Fibroblast of villous mesenchyme (primary cell): ENCODE data around the gene KMT5C. TPM values are rescaled to one million over a fixed set of nuclear protein-coding genes. Genes with fewer than 3 reads are reported as not detected.

ENCODE experiments used
- DNase-seq: peaks from one replicate; pipeline ENCODE4 v3.0.0-alpha.2; 2010; ENCODE audit warnings: low read depth
- H3K4me3 ChIP-seq: 2 replicates; pipeline ENCODE4 v1.5.1; 2011; ENCODE audit warnings: low read depth, mild to moderate bottlenecking, low read length
- CTCF ChIP-seq: IDR thresholded peaks from 2 replicates; pipeline ENCODE4 v1.5.1; 2012; ENCODE audit warnings: low read depth, mild to moderate bottlenecking, low read length; ENCODE audit not compliant: insufficient read depth
- total RNA-seq: library from RNA; depleted of rRNA; stranded (reverse); fragments of >200 nt; gene quantifications from 2 replicates; pipeline ENCODE4 v1.2.3, GENCODE V29; 2012

KMT5C gene
- total RNA-seq, 1 donor = 6.9 TPM

DNA sequence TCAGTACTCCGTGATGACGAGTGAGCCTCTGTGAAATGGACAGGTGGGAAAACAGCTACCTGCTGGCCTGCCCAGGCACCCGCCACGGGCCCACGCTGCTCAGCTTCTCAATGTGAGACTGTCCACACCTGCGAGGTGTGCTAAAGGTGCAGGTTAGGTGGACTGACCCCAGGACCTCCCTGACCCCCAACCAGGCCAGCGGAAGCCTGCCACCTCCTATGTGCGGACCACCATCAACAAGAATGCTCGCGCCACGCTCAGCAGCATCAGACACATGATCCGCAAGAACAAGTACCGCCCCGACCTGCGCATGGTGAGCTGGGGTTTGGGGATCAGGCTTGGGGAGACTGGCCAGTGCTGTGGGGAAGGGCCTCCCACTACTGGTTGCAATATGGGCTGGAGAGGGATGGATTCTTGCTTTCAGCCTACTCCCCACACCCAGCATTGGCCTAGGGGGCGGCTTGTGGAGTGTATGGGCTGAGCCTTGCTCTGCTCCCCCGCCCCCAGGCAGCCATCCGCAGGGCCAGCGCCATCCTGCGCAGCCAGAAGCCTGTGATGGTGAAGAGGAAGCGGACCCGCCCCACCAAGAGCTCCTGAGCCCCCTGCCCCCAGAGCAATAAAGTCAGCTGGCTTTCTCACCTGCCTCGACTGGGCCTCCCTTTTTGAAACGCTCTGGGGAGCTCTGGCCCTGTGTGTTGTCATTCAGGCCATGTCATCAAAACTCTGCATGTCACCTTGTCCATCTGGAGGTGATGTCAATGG lies 48.2 kb downstream of the KMT5C start:
- no peak for TF ChIP-seq CTCF
- peak overlapping the region; percentile 98 for H3K4me3 ChIP-seq
- no peak for DNase-seq

- no peak for DNase-seq
- TF ChIP-seq CTCF = no peak
These were observed 50.0 kb downstream of the KMT5C start for GRCh38 chr19:55389386-55390317.

DNA sequence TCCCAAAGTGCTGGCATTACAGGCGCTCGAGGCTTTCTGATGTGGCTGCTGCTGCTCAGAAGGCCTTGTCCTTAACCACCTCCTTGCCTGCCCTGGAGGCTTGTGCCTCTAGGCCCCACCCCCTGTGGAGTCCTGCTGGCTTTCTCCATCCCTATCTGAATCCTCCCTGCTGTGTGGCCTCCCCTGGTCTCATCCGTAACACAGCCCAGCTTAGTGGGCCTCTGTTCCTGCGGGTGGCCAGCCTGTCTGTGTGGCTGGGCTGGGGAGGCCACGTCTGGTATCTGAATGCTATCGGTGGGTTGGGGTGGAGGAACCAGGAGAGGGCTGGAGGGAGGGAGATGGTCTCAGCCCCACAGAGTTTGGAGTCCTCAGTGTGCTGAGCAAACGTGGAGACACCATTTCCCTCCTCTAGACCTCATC lies 50.8 kb downstream of the KMT5C start:
- DNase-seq = no peak
- no peak for TF ChIP-seq CTCF
- H3K4me3 ChIP-seq = no peak overlapping the region

More at GRCh38 chr19:55389386-55390317, 50.0 kb downstream of the KMT5C start:
- no peak overlapping the region for H3K4me3 ChIP-seq

GRCh38 chr19:55391191-55391670 lies 51.6 kb downstream of the KMT5C start:
- TF ChIP-seq CTCF = no peak
- H3K4me3 ChIP-seq = no peak overlapping the region
- DNase-seq = no peak

DNA sequence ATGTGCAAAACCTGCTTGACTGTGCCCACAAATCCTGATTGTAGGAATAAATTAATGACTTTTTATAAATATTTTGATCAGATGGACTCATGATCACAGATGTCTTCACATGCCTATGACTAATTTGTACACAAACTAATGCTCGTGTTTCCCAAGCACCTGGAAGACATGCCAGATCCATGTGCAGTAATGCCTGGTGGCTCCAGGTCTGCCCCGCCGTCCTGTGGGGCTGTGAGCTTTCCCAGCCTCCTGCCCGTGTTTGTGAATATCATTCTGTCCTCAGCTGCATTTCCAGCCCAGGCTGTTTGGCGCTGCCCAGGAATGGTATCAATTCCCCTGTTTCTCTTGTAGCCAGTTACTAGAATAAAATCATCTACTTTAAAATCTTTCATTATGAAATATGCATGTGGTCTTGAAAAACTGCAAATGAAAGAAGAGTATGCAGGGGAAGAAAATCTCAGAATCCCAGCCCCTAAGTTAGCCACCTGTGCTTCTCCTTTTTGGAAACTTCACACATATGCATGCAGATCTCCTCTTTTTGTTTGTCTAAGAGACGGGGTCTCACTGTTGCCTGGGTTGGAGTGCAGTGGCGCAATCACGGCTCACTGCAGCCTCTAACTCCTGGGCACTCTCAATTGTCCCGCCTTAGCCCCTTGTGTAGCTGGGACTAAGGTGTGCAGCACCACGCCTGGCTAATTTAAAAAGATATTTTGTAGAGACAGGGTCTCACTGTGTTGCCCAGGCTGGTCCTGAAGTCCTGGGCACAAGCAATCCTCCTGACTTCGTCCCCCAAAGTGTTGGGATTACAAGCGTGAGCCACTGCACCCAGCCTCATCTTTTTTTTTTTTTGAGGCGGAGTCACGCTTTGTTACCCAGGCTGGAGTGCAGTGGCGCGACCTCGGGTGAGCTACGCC lies 52.3 kb downstream of the KMT5C start:
- H3K4me3 ChIP-seq = no peak overlapping the region
- DNase-seq = peak; percentile 67
- no peak for TF ChIP-seq CTCF
